Osteoblast (primary cell): Measurements from ENCODE around the gene LHX4. TPM values are rescaled to one million over a fixed set of nuclear protein-coding genes. Genes with fewer than 3 reads are reported as not detected.
A peak's percentile ranks its signal among the peaks of the same experiment; 100 is the strongest.

Experiments used
- DNase-seq: peaks from one replicate; pipeline ENCODE4 v3.0.0; 2011; ENCODE audit warnings: low spot score, mixed read lengths; ENCODE audit not compliant: insufficient read length; ENCODE audit errors: missing footprints
- H2AFZ ChIP-seq: 2 replicates; pipeline ENCODE4 v1.6.0; 2011; ENCODE audit warnings: mild to moderate bottlenecking, low read length
- H3K27ac ChIP-seq: 2 replicates; pipeline ENCODE4 v1.5.1; 2011; ENCODE audit warnings: mild to moderate bottlenecking, low read depth, low read length, moderate library complexity
- H3K27me3 ChIP-seq: 2 replicates; pipeline ENCODE4 v1.6.0; 2012; ENCODE audit warnings: mild to moderate bottlenecking, control low read depth, inconsistent platforms, low read length, moderate library complexity; ENCODE audit not compliant: insufficient read depth
- H3K36me3 ChIP-seq: 2 replicates; pipeline ENCODE4 v1.5.1; 2011; ENCODE audit warnings: mild to moderate bottlenecking, low read length, control low read depth, moderate library complexity; ENCODE audit not compliant: insufficient read depth
- H3K4me1 ChIP-seq: 2 replicates; pipeline ENCODE4 v1.5.1; 2011; ENCODE audit warnings: mild to moderate bottlenecking, low read length, control low read depth, moderate library complexity; ENCODE audit not compliant: insufficient read depth
- H3K4me2 ChIP-seq: 2 replicates; pipeline ENCODE4 v1.6.0; 2011; ENCODE audit warnings: mild to moderate bottlenecking, low read length; ENCODE audit not compliant: insufficient read depth
- H3K4me3 ChIP-seq: fragments of 200-600 bp; sonication (generic); 3 replicates; pipeline ENCODE4 v1.5.1; 2012; ENCODE audit warnings: mild to moderate bottlenecking, low read length, inconsistent platforms; ENCODE audit not compliant: insufficient read depth
- H3K79me2 ChIP-seq: 2 replicates; pipeline ENCODE4 v1.6.0; 2012; ENCODE audit warnings: mild to moderate bottlenecking, low read length, control low read depth, inconsistent platforms; ENCODE audit not compliant: insufficient read depth
- H3K9me3 ChIP-seq: 2 replicates; pipeline ENCODE4 v1.5.1; 2011; ENCODE audit warnings: low read depth, low read length, control low read depth
- H4K20me1 ChIP-seq: 2 replicates; pipeline ENCODE4 v1.6.0; 2012; ENCODE audit warnings: mild to moderate bottlenecking, low read length, control low read depth; ENCODE audit not compliant: insufficient read depth
- CTCF ChIP-seq: IDR thresholded peaks from 2 replicates; pipeline ENCODE4 v1.5.1; 2011; ENCODE audit warnings: mild to moderate bottlenecking, low read depth, low read length, moderate library complexity; ENCODE audit errors: extremely low read depth
- total RNA-seq: library from RNA; depleted of rRNA; stranded (reverse); fragments of >200 nt; gene quantifications from 2 replicates; pipeline ENCODE4 v1.2.3, GENCODE V29; 2012

Gene LHX4
- total RNA-seq, 1 donor = not detected

GRCh38 chr1:180225403-180225802, 4.7 kb upstream of the LHX4 start:
- H3K4me1 ChIP-seq = peaks cover 5% of the 10 kb centered on the region
- no peaks in the 10 kb centered on the region for H3K79me2 ChIP-seq
- no peak overlapping the region for H3K4me2 ChIP-seq
- H3K9me3 ChIP-seq = no peaks in the 10 kb centered on the region
- no peak overlapping the region for H2AFZ ChIP-seq
- no peak overlapping the region for H3K27ac ChIP-seq
- H3K4me3 ChIP-seq = no peak overlapping the region
- no peak for TF ChIP-seq CTCF
- peaks cover 72% of the 10 kb centered on the region for H3K27me3 ChIP-seq
- no peaks in the 10 kb centered on the region for H3K36me3 ChIP-seq
- no peaks in the 10 kb centered on the region for H4K20me1 ChIP-seq
- DNase-seq = no peak

GRCh38 chr1:180227861-180228647, 2.0 kb upstream of the LHX4 start:
- H3K9me3 ChIP-seq = no peaks in the 10 kb centered on the region
- TF ChIP-seq CTCF = no peak
- no peaks in the 10 kb centered on the region for H3K79me2 ChIP-seq
- no peak for DNase-seq
- H3K4me2 ChIP-seq = no peak overlapping the region
- H3K27ac ChIP-seq = no peak overlapping the region
- no peak overlapping the region for H3K4me3 ChIP-seq
- H3K4me1 ChIP-seq = peaks cover 12% of the 10 kb centered on the region
- H3K27me3 ChIP-seq = peaks cover 87% of the 10 kb centered on the region
- peaks cover 2% of the 10 kb centered on the region for H4K20me1 ChIP-seq
- H3K36me3 ChIP-seq = no peaks in the 10 kb centered on the region
- H2AFZ ChIP-seq = no peak overlapping the region

GRCh38 chr1:180228648-180229482, 1.2 kb upstream of the LHX4 start:
- H3K27me3 ChIP-seq = peaks cover 91% of the 10 kb centered on the region
- H4K20me1 ChIP-seq = peaks cover 2% of the 10 kb centered on the region
- peak; percentile 86 for DNase-seq

More at GRCh38 chr1:180228648-180229482, 1.2 kb upstream of the LHX4 start:
- Histone ChIP-seq H2AFZ (no peak overlapping the region), H3K4me3 (peak overlapping the region; percentile 66), H3K9me3 (no peaks in the 10 kb centered on the region), H3K27ac (no peak overlapping the region), H3K4me2 (peak overlapping the region; percentile 76), H3K36me3 (no peaks in the 10 kb centered on the region), H3K4me1 (peaks cover 12% of the 10 kb centered on the region), H3K79me2 (no peaks in the 10 kb centered on the region)
- TF ChIP-seq CTCF = no peak
